Activated gamma-delta T cell (primary cell): Measurements from ENCODE around the gene CCDC137.
"Not testable (repeated sequence)": the region's sequence is repeated elsewhere in the genome, so short reads cannot be mapped to it uniquely, and the experiment has no call there.

Source experiments
- DNase-seq: peaks from one replicate; lab custom pipeline; 2025; lab: John Stamatoyannopoulos, UW

Gene CCDC137

GRCh38 chr17:81651692-81652091 is 14.8 kb upstream of the CCDC137 start:
- no peak for DNase-seq

GRCh38 chr17:81652906-81653771 is 13.4 kb upstream of the CCDC137 start:
- no peak for DNase-seq

- no peak for DNase-seq
These were observed 11.0 kb upstream of the CCDC137 start for GRCh38 chr17:81655378-81656117.

- DNase-seq, result no peak
These were observed 10.3 kb upstream of the CCDC137 start, which contains the start of gene PDE6G for GRCh38 chr17:81656118-81656743. Gene PDE6G (minus strand): TSS chr17:81656542. CDS start chr17:81653305, 3,237 bp downstream.

- no peak for DNase-seq
These were observed 9.7 kb upstream of the CCDC137 start for GRCh38 chr17:81656835-81657234.

GRCh38 chr17:81659038-81659437 is 7.5 kb upstream of the CCDC137 start:
- no peak for DNase-seq

GRCh38 chr17:81660441-81660840 is 6.1 kb upstream of the CCDC137 start:
- no peak for DNase-seq

GRCh38 chr17:81662002-81662401 is 4.5 kb upstream of the CCDC137 start:
- DNase-seq, result no peak

- DNase-seq, result no peak
These were observed 2.5 kb upstream of the CCDC137 start for GRCh38 chr17:81664051-81664470.

- DNase-seq, result no peak
These were observed 1.1 kb upstream of the CCDC137 start for GRCh38 chr17:81665205-81666091.

GRCh38 chr17:81666092-81666341 is 520 bp upstream of the CCDC137 start:
- DNase-seq, result no peak

GRCh38 chr17:81667754-81668153 is 1.2 kb downstream of the CCDC137 start:
- DNase-seq, result no peak

- DNase-seq, result no peak
These were observed 6.0 kb downstream of the CCDC137 start for GRCh38 chr17:81672504-81672903.

- DNase-seq, result no peak
These were observed 6.4 kb downstream of the CCDC137 start for GRCh38 chr17:81672954-81673353.

GRCh38 chr17:81673561-81674258 is 7.2 kb downstream of the CCDC137 start:
- DNase-seq, result no peak

- not testable (repeated sequence) for DNase-seq
These were observed 9.1 kb downstream of the CCDC137 start for GRCh38 chr17:81675515-81676221.

- no peak for DNase-seq
These were observed 10.4 kb downstream of the CCDC137 start for GRCh38 chr17:81676906-81677305.

- no peak for DNase-seq
These were observed 13.6 kb downstream of the CCDC137 start for GRCh38 chr17:81680150-81680549.

- DNase-seq, result no peak
These were observed 15.1 kb downstream of the CCDC137 start for GRCh38 chr17:81681672-81682071.

GRCh38 chr17:81682565-81683207 is 16.1 kb downstream of the CCDC137 start:
- DNase-seq, result no peak
